ENCODE measurements around the gene IFT172.
"Not testable (repeated sequence)": the region's sequence is repeated elsewhere in the genome, so short reads cannot be mapped to it uniquely, and the experiment has no call there.

Gene IFT172, protein sequence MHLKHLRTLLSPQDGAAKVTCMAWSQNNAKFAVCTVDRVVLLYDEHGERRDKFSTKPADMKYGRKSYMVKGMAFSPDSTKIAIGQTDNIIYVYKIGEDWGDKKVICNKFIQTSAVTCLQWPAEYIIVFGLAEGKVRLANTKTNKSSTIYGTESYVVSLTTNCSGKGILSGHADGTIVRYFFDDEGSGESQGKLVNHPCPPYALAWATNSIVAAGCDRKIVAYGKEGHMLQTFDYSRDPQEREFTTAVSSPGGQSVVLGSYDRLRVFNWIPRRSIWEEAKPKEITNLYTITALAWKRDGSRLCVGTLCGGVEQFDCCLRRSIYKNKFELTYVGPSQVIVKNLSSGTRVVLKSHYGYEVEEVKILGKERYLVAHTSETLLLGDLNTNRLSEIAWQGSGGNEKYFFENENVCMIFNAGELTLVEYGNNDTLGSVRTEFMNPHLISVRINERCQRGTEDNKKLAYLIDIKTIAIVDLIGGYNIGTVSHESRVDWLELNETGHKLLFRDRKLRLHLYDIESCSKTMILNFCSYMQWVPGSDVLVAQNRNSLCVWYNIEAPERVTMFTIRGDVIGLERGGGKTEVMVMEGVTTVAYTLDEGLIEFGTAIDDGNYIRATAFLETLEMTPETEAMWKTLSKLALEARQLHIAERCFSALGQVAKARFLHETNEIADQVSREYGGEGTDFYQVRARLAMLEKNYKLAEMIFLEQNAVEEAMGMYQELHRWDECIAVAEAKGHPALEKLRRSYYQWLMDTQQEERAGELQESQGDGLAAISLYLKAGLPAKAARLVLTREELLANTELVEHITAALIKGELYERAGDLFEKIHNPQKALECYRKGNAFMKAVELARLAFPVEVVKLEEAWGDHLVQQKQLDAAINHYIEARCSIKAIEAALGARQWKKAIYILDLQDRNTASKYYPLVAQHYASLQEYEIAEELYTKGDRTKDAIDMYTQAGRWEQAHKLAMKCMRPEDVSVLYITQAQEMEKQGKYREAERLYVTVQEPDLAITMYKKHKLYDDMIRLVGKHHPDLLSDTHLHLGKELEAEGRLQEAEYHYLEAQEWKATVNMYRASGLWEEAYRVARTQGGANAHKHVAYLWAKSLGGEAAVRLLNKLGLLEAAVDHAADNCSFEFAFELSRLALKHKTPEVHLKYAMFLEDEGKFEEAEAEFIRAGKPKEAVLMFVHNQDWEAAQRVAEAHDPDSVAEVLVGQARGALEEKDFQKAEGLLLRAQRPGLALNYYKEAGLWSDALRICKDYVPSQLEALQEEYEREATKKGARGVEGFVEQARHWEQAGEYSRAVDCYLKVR (N-terminal part only)

GRCh38 chr2:27489498-27490397 is at the start of gene IFT172:
IFT172 (minus strand) TSS chr2:27489743; CDS start chr2:27489653, 90 bp downstream.
- DNase-seq: peak; percentile 99

DNA sequence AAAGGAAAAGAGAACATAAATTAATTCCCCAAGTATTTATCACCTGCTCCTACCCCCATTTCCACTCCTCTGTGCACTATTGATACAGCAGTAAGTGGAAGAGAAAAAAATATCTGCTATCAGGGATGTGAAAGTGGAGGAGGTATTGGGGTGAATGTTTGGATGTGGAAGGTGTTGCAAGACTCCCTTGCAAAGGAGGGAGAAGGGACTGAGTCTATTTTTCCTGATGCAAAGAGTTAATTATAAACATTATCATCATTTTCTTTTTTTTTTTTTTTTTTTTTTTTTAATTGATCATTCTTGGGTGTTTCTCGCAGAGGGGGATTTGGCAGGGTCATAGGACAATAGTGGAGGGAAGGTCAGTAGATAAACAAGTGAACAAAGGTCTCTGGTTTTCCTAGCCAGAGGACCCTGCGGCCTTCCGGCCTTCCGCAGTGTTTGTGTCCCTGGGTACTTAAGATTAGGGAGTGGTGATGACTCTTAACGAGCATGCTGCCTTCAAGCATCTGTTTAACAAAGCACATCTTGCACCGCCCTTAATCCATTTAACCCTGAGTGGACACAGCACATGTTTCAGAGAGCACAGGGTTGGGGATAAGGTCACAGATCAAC is 49.4 kb upstream of the IFT172 start:
- DNase-seq: not testable (repeated sequence)

DNA sequence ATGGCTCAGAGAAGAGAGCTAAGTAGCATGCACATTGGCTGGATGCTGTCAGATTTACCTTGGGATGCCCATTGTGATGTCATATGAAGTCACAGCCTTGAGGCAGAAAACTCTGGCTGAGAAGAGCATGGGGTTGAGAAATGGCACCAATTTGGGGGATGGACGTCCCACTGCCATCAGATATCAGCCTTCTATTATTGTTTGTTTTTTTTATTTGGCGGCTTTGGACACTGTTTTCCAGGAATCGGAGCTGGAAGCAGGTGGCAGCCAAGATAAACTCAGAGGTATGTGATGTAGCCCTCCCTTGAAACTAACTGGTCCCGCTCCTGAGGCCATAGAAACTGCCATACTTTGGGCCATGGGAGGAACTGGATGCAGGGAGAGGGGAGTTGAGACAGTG is 47.7 kb upstream of the IFT172 start:
- DNase-seq: no peak

DNA sequence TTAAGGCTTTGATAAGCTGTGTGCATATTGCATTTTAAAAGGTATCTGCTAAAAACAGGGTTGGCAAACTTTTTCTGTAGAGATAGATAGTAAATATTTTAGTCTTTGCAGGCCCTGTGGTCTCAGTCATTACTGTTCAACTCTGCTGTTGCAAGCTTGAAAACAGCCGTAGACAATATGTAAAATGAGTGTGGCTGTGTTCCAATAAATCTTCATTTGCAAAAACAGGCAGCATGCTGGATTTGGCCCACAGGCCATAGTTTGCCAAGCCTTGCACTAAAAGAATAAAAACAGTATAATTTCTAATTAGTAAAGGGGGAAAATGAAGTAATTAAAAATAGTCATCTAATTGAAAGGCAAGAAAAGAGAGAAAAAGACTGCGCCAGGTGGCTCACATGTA is 42.4 kb upstream of the IFT172 start:
- no peak for DNase-seq

DNA sequence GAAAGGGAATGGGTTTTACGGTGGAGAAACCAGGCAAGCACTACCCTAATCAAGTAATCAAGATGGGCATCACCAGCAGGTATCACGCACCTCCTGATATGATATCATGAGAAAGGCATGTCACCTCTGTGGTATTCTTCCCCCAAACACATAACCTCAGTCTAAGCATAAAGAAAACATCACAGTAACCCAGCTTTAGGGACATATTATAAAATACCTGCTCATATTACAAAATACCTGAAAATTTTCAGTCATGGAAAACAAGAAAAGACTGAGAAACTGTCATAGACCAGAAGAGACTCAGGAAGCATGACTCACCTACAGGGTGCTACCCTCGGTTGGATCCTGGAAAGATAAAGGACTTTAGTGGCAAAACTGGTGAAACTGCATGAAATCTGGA is 37.6 kb upstream of the IFT172 start:
- DNase-seq: no peak

- no peak for DNase-seq
These were observed 32.9 kb upstream of the IFT172 start for GRCh38 chr2:27522400-27522945.

DNA sequence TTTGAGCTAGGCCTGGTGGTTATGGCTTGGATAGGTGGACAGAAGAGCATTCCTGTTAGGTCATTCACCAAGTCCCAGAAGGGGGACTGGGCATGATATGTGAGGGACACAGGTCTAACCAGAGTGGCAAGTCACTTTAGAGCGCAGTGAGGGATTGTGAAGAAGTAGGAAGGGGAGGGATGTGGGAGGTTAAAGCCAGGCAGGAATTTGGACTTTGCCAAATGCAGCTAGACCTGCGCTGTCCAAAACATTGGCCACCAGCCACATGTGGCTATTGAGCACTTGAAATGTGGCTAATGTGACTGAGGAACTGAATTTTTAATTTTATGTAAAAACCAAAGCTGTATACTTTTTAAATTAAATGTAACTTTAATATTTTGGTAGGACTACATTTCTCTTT is 30.8 kb upstream of the IFT172 start:
- no peak for DNase-seq

DNA sequence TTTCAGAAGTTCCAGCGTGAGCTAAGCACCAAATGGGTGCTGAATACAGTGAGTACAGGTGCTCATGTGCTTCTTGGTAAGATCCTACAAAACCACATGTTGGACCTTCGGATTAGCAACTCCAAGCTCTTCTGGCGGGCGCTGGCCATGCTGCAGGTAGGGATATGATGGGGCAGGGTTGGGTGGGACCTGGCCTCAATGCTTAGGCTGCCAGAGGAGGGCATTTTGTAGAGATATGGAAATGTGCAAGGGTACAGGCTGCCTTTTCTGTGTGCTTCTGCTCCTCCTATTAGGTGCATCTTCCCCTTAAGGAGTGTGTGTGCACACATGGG is 29.2 kb upstream of the IFT172 start:
- no peak for DNase-seq

- DNase-seq: no peak
These were observed 28.7 kb upstream of the IFT172 start for GRCh38 chr2:27518113-27518781.

DNA sequence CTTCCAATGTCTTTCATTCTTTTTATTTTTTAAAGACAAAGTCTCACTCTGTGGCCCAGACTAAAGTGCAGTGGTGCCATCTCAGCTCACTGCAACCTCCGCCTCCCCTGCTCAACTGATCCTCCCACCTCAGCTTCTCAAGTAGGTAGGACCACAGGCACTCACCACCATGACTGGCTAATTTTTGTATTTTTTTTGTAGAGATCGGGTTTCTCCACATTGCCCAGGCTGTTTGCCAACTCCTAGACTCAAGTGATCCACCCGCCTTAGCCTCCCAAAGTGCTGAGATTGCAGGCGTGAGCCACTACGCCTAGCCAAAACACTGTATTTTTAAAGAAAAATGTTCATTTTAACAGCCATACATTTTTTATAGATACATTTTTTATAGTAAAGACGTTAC is 19.8 kb upstream of the IFT172 start:
- DNase-seq: no peak

- DNase-seq: no peak
These were observed 17.8 kb upstream of the IFT172 start for GRCh38 chr2:27507293-27507692.

DNA sequence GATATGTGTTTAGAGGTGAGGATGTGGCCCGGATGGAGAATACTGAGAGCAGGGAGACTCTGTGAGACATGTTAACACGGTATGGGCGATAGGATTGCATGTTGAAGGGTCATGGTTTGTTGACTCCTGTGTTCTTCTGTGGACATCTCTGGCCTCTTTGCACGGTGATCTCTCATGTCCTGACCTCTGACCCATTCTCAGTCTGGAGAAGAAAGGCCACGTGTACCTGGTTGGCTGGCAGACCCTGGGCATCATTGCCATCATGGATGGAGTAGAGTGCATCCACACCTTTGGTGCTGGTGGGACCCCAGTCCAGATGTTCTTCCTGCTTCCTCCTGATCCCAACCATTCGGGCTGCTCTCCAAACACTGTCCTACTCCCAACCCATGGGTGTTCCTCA is 17.0 kb upstream of the IFT172 start:
- DNase-seq: no peak

GRCh38 chr2:27502142-27502541 is 12.6 kb upstream of the IFT172 start:
- no peak for DNase-seq

DNA sequence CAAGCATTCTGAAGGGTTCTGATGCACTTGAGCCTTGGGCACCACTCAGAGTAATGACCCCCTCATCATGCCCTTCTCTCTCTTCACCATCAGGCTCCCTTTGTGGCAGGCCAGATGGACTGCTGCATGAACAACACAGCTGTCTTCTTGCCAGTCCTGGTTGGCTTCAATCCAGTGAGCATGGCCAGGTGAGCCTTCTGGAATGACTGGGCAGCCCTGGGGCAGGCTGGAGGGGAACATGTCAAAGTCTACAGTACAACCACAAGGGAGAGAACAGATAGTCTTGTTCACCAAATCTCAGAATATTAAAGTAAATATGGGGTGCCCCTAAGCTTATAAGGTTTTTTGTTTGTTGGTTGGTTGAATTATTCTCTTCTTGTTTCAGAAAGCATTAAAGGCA is 11.5 kb upstream of the IFT172 start:
- DNase-seq: no peak

DNA sequence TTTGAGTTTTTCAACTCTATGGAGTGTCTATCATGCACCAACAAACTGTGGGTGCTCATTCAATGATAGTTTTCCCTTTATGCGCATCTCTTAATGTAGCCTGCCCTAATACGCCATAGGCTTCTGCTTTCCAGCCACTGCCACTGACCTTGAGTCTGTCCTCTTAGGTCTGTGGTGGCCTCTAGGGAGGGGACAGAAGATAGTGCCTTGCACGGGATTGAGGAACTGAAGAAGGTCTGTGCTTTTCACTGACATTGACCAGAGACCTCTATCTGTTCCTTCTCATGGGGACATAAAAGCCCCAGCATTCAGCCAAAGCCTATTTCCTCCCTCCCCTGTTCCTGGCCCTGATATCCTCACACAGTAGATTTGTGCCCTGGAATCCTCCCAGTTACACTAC is 9.4 kb upstream of the IFT172 start:
- no peak for DNase-seq

GRCh38 chr2:27497288-27497627 is 7.7 kb upstream of the IFT172 start:
- DNase-seq: no peak

DNA sequence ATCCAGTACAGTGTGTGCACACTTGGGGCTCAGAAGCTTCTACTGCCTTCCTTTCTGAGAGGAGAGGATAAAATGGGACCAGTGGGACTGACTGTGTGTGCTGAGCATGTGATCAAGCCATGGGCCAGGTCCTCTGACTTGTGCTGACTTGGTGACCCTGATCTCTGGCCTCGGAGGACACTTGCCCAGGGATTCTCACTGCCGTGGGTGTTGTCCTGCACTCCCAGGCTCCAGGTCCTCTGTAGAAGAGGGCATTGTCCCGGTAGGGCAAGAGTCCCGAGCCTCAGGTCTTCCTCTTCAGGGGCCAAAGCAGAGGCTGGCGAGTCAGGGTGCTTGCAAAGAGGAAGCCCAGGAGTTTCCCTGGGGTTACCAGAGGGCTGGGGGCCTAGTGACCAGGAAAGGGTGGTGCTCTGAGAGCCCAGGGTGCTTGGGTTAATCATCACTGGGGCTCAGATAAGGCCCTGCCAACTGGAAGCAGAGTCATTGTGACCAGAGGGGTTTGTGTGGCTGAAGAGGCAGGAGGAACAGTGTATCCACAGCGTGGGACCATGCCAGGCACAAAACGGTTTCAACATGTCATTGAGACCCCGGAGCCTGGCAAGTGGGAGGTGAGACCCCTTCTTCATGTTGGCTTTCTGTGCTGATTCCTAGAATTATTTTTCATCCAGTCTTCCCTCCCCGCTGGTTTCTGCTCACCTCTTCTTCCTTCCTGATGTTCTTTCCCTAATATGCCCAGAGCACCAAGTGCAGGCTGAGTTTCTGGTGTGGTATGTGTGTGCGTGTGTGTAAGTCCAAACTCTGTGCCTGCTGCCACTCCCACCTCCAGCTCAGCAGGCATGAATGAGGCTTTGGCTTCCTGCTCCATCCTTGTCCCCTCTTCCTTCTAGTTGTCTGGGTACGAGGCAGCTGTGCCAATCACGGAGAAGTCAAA is 7.1 kb upstream of the IFT172 start, which contains the start of gene GCKR:
Gene GCKR, plus strand, starts transcription at position 483 of the 931 bp plus-strand sequence. Its CDS starts 66 bp downstream, at position 549.
- DNase-seq: no peak

DNA sequence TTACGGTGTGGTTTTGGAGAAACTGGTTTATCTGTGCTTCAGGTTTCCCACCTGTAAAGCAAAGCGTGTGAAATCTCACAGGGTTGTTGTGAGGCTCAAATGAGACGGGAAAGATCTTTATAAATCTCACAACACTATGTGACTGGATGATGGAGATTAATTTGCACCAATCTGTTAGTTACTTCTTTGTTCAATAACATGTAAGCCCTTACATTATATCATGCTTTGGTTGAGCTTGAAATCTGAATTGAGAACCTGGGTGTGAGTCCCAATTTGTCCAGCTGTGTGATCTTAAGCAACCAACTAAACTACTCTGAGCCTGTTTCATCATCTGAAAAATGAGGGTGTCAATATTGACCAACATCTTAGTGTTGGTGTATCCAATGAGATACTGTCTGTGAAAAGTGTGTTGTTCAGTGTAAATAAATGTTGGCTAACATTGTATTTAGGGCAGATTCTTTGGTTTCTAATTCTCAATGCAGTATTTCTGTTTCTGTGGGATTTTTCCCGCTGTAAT is 6.4 kb upstream of the IFT172 start:
- no peak for DNase-seq

- DNase-seq: peak; percentile 33
These were observed 5.5 kb upstream of the IFT172 start, which contains the start of gene FNDC4 for GRCh38 chr2:27494944-27495554. FNDC4 (minus strand) TSS chr2:27495200; CDS start chr2:27494679, 521 bp downstream.
